Fibroblast of skin of abdomen (primary cell): ENCODE results near the gene G3BP1.
"Not testable (repeated sequence)": the region's sequence is repeated elsewhere in the genome, so short reads cannot be mapped to it uniquely, and the experiment has no call there.

Experiments used
- DNase-seq: peaks from one replicate; pipeline ENCODE4 v3.0.0-alpha.2; 2013

G3BP1 gene

DNA sequence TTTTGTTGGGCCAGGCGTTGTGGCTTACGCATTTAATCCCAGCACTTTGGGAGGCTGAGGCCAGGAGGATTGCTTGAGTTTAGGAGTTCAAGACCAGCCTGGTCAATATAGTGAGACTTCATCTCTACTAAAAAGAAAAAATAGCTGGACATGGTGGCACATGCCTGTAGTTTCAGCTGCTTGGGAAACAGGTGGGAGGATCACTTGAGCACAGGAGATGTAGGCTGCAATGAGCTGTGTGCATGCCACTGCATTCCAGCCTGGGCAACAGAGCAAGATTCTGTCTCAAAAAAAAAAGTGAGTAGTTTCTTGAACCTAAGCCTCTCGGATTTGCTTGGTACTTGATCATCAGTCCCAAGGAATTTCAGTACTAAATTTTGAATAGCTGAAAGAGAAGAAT is 26.9 kb downstream of the G3BP1 start:
- DNase-seq = no peak

DNA sequence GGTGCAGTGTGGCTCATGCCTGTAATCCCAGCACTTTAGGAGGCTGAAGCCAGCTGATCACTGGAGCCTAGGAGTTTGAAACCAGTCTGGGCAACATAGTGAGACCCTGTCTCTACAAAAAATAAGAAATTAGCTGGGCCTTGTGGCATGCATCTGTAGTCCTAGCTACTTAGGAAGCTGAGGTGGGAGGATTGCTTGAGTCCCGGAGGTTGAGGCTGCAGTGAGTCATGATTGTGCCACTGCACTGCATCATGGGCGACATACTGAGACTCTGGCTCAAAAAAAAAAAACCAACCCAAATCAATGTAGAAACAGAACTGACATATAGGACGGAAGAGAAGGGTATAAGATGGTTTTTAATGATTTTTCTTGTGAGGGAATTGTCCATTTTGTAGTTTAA is 27.7 kb downstream of the G3BP1 start:
- no peak for DNase-seq

DNA sequence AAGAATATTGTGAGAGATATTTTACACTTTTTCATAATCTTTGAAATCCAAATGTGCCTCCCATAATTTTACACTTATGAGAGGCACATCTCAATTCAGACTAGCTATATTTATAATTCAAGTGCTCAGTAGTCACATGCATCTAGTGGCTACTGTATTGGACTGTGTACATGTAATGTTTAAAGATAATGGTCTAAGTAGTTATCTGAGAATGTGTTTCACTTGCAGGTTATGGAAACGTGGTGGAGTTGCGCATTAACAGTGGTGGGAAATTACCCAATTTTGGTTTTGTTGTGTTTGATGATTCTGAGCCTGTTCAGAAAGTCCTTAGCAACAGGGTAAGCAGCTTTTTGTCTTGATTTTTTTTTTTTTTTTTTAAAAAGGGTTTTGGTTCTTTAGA is 28.8 kb downstream of the G3BP1 start:
- no peak for DNase-seq

DNA sequence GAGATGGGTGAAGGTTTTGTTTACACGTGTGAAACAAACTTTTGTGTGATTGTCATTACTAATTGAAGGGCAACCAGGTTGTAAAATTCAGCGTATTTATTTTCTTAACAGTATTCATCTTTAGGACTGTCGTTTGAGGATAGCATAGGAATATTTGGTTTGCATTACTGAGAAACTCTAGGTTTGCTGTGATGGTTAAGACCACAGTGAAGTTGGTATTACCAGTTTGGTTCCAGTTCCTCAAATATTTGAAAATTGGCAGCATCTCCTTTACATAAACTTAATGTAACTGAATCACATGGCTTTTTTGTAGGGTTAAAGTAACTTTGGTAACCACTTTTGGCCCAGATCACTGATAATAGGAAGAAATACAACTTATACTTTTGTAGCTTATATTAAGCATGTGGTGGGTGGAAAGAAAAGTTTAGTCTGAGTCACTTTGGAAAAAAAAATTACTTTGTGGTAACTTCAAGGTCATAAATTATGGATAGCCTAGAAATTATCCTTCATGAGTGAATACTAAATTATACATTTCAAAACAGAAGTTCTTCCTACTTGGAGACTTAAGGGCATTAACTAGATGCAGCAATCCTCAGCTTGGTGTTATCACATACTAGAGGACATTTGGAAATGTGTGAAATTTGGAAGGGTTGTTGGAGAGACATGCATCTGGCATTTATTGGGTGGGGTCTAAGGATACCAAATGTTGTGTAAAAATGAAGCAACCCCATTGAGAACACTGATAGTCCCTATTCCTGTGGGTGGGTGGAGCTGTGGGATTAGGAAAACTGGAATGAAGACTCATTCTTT is 33.9 kb downstream of the G3BP1 start:
- peak; percentile 91 for DNase-seq

DNA sequence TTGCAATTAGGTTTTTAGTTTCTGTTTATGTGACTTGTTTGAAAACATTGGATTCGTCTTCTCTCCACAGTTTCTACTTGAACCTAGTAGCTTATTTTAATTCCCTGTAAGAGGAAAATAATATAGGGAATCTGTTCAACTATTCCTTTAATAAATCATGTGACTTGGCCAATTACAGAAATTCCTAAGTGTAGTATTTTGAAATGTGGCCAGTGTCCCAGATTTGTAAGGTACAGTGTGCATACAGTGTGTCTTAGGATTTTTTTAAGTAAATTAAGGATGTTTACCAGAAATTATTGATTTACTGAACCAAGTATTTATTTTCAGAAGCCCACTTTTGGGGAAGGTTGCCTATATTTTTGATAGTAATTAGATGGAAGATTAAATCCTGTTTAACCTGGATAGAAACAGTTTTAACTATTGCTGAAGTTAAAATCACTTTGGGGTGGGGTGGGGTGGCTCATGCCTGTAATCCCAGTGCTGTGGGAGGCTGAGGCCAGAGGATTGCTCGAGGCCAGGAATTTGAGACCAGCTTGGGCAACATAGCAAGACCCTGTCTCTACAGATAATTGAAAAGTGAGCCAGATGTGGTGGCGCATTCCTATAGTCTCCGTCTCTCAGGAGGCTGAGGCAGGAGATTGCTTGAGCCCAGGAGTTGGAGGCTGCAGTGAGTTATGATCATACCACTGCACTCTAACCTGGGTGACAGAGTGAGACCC is 36.9 kb downstream of the G3BP1 start:
- DNase-seq = peak; percentile 21

DNA sequence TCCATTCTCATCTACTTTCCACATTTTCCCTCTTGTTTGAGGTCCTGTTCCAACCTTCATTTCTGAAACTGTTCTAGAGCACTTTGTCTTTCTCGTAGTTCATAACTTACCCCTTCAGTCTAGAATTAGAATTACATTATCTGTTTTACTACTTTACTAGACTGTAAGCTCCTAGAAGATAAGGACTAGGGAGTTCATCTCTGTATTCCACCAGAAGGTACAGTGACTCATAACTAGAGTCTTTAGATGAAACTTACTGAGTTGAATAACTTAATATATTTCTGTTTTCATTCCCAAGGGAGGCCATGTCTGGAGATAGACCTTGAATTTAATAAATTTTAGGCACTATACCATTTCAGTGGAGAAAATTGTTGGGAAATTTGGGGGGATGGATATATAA is 38.7 kb downstream of the G3BP1 start:
- no peak for DNase-seq

DNA sequence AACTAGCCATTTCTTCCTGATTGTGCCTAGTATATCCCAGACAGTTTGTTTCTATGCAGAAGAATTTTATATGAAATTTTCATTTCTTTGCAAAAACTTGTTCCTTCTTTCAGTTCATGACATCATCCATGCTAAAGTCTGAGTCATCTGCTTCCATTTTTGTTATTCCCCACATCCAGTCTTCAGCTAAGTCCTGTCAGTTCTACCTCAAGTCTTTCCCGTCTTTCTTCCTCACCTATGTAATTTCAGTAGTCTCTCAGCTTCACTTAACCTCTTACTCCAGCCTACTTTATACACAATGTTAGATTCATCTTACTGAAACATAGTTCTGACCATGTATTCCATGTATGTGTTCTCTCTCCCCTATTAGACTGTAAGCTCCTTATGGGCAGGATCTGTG is 39.1 kb downstream of the G3BP1 start:
- no peak for DNase-seq

DNA sequence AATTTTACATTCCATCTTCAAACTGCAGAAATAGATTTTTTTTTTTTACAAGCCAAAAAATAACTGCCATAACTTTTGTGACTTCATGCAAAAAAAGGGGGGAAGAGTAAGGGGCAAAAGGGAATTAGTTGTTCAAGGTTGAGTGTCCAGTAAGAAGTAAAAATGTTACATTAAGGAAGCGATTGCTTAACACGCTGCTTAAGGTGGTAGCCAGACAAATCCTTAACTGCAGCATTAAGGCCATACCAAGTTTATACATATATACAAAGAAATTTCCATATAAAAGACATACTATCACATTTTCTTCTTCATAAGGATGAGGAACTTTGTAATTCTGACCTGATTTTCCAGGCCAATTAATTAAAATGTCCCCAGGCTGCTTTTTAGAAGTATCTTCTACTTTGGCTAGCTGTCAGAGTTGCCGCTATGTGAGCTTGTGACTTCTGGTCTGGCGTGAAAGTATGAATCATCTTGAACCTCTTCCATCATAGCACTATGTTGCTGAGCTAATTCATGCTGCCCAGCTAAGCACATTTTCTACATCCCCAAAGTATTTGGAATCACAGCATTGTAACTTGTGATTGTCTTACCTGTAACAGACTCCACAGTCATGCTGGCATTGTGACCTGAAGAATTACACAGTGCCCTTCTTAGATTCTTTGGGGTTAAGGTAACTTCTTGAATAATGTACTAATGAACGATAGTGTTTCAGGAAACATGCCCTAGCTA is 40.0 kb downstream of the G3BP1 start:
- DNase-seq = peak; percentile 35

DNA sequence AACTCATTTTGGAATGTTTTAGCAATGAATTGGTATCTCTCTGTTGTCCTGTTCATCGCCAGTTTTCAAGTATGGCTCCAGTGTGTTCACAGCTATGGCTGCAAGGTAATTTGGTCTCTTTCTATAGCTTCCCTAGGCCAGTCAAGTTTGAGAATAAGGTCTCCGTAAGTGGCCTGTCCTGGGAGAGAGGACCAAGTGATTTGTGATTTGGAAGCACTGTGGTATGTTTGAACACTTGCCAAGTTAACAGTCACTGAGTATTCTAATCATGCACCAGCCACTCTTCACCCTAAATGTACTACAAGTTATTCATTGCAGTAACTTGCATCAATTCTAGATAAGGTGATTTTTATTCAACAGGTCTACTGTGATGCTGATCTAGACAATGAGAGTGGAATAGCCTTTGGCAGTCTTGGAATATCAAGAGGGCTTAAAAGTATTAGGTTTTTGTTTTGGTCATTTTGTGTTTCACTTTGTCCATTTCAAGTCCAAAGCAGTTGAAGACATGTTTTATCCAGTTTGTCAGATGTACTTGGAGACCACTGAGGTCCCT is 41.1 kb downstream of the G3BP1 start:
- peak; percentile 48 for DNase-seq

DNA sequence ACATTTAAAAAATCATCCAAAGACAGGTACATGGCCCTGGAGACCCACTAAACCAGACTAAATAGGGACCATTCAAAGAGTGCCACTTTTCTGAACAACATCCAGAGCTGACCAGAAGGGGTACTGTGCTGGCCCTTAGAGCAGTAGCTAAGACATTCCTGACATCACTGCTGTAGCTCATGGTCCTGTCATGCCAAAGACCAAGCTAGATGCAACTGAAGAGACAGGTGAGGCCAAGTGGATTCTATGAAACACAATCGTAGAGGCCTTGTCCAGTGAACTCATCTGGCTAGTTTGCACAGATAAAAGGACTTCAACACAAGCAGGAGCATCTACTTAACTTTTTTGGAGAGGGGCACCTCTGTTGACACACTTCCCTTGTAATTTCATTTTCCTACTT is 43.3 kb downstream of the G3BP1 start:
- DNase-seq = no peak

DNA sequence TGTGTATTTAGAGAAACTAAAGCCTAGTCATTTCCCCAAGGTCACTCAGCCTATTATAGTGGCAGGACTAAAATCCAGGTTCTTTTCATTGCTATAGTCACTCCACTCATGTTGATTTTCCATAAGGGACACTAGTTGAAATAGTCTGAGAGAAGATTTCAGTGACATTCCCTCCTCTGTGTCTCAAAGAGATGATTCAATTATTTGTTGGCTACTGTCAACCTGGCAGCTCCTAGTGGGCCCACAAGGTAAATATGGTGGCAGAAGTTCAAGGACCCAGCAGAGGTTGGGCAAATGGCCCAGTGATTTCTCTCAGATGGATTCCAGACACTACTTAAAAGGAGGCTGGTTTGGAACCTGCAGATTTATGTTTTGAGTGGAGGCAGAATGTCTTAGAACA is 48.1 kb downstream of the G3BP1 start:
- DNase-seq = no peak

DNA sequence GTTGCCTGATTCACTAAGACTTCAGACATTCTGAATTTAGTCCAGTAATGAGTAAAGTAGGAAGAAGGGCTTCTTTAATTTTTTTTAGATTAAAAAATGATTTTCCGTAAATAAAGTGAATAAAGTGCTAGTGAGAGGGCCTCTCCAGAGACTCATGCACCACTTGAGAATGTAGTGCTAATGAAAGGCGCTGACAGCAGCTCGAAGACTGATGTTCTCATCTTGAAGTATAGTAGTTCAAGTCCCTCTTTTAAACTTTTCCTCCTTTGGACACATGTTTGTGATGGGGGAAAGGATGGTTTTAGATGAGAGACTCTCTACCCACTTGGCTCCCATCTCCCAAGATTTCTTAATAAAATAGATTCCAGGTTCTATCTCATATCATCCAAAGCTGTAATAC is 48.5 kb downstream of the G3BP1 start:
- DNase-seq = no peak

DNA sequence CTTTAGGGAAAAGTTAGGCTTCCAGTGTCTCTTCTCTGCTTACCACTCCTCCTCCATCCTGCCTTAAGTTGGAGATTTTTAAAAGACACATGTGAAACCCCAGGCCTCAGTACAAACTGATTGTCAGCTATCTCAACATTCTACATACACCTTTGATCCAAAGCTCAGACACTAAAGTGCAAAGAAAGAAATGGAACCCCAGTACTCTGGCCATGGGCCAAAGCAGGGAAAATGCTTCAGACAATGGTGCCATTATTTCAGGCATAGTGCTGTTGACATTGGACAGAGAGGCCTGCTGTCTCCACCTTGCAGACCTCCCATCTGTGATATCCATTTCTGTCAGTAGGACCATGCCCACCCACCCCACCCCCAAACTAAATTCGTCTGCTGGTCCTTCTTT is 49.1 kb downstream of the G3BP1 start:
- DNase-seq = no peak

DNA sequence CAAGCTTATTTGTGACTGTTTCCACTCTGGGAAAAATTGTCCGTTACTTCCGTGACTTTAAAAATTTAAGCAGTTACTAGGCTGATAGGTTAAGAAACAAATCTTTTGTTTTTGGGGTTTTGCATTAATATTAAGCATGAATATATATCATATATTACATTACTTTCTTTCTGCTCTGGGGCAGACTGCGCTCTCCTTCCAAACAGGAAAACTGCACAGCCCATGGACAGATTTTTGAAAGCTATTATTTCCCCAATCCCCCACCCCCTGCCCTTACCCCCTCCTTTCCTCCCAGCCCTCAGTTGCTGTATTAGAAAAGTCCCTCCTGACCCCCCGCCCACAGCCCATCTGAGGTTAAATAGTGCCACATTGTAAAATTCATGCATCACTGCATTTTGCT is 50.4 kb downstream of the G3BP1 start:
- DNase-seq = no peak

DNA sequence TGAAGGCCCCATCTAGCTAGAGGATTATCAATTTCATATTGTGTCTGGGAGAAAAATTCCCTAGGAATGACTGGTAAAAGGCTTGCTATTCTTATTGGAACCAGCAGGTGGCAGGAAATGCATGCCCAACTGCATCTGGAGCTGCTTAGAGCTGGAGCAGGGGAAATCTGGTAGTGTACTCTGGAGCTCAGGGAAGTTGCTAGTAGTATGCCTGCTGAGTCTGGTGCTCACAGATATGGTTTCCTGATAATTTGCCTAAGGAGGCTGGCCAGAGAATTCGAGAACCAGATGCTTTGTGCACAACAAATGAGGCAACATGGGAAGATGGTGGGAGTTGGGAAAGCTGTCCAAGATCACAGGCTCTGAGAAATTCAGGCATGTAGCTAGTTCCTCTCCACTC is 53.7 kb downstream of the G3BP1 start:
- peak; percentile 69 for DNase-seq

DNA sequence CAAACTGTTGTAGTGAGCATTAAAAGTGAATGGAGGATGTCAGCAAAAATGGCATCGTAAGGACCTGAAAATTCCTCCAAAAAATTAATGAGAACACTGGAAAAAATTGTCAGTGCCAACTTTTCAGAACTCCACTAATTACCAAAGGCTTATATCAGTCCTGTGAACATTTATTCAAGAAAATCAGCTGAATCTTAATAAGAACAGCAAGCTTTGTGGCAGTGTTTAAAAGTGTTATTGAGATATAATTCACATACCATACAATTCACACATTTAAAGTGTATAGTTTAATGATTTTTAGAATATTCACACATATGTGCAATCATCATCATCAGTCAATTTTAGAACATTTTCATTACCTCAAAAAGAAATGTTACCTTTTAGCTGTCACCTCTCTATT is 57.6 kb downstream of the G3BP1 start:
- DNase-seq = no peak

DNA sequence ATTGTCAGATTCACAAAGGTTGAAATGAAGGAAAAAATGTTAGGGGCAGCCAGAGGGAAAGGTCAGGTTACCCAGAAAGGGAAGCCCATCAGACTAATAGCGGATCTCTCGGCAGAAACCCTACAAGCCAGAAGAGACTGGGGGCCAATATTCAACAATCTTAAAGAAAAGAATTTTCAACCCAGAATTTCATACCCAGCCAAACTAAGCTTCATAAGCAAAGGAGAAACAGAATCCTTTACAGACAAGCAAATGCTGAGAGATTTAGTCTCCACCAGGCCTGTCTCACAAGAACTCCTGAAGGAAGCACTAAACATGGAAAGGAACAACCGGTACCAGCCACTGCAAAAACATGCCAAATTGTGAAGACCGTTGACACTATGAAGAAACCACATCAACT is 61.1 kb downstream of the G3BP1 start:
- not testable (repeated sequence) for DNase-seq

DNA sequence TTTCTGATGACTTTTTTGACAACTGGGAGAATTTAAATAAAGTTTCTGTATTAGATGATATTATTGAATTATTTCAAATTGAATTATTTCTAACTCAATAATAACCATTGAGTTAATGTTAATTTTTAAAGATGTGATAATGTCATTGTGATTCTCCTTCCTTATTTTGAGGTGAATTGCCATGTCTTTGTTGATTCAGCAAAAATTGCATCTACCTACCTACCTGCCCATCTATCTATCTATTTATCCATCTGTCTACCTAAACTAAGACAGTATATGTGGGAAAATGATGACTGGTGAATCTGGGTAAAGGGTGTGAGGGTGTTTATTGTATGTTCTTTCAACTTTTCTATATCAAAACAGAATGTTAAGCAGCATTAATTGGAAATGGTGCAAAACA is 75.0 kb downstream of the G3BP1 start:
- DNase-seq = no peak

DNA sequence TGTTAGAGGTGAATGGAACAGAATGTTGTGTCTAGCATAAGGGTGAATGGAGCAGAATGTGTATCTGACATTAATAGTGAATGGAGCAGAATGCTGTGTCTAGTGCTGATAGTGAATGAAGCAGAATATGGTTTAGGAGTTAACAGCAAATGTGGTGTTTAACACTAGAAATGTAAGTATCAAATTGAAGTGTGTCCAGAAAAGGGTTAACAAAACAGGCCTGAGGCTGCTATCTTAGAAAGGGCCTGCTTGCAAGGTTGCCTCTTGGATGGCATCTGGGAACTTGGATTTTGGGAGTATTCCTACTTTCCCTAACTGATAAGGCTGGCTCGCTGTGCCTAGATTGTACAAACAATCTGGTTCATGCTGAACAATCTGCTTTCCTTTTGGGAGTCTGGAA is 76.1 kb downstream of the G3BP1 start:
- no peak for DNase-seq

DNA sequence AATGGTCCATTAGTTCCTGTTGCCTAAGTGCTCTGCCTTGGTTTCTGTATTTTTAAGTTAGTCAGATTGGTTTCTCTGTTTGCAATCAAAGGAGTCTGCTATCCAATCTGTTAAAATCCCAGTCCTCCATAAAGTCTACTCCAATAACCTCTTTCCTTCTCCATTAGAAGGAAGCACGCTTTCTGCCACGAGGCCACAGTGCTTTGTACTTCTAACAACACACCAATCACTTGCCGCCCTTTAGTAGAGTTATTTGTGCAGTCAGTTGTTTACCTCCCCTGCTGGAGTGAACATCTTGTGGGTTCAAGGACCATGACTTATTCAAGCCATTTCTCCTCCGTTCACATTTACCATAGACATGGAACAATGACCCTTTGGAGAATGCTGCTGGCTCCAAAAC is 83.9 kb downstream of the G3BP1 start:
- no peak for DNase-seq

DNA sequence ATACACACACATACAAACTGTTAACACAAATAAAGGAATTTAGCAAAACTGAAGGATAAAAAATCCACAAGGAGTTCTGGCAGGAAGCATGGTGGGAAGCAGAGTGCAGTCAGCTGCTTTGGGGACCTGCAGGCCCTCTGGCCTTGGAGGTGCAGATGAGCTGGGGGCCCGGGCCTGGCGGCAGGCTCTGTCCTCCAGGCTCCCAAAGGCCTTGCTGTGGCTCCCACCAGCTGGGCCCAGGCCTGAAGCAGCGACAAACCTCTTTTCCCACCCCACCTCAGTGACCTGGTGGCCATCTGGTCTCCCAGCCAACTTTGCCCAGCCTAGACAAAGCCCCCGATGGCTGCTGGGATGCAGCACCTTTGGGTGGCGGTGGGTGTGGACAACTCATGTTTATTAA is 85.1 kb downstream of the G3BP1 start:
- DNase-seq = no peak

DNA sequence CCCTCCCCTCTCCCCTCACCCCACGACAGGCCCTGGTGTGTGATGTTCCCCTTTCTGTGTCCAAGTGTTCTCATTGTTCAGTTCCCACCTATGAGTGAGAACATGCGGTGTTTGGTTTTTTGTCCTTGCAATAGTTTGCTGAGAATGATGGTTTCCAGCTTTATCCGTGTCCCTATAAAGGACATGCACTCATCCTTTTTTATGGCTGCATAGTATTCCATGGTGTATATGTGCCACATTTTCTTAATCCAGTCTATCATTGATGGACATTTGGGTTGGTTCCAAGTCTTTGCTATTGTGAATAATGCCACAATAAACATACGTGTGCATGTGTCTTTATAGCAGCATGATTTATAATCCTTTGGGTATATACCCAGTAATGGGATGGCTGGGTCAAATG is 89.1 kb downstream of the G3BP1 start:
- DNase-seq = not testable (repeated sequence)
